DND-41 (cell line): ENCODE measurements around the gene UPK1B.

Experiments used
- ATAC-seq: fragments of 200-7000 bp; cut with Tn5 transposase; 3 replicates; pipeline ENCODE4 v1.9.1; 2021; ENCODE audit warnings: low read depth; ENCODE audit not compliant: insufficient read depth
- DNase-seq: peaks from one replicate; pipeline ENCODE4 v3.0.0-alpha.2; 2020
- H2AFZ ChIP-seq: 2 replicates; pipeline ENCODE4 v1.6.0; 2012; ENCODE audit warnings: low read depth, low read length
- H3K27ac ChIP-seq: 2 replicates; pipeline ENCODE4 v1.5.1; 2012; ENCODE audit warnings: low read length, inconsistent platforms
- H3K27me3 ChIP-seq: fragments of 200-600 bp; sonication (generic); 2 replicates; pipeline ENCODE4 v1.6.0; 2012; ENCODE audit warnings: low read length, mild to moderate bottlenecking, inconsistent platforms; ENCODE audit not compliant: insufficient read depth, poor library complexity
- H3K36me3 ChIP-seq: 2 replicates; pipeline ENCODE4 v1.5.1; 2012; ENCODE audit warnings: low read length, inconsistent platforms; ENCODE audit not compliant: insufficient read depth
- H3K4me1 ChIP-seq: 2 replicates; pipeline ENCODE4 v1.5.1; 2012; ENCODE audit warnings: mild to moderate bottlenecking, low read length; ENCODE audit not compliant: insufficient read depth
- H3K4me2 ChIP-seq: 2 replicates; pipeline ENCODE4 v1.6.0; 2012; ENCODE audit warnings: mild to moderate bottlenecking, moderate library complexity, low read length, inconsistent platforms; ENCODE audit not compliant: insufficient read depth
- H3K4me3 ChIP-seq, 2 experiments: fragments of 200-600 bp in 1 of 2; shearing (Covaris generic) in 1 of 2; 2 replicates each; pipeline ENCODE4 v1.5.1; 2012 to 2016; ENCODE audit warnings: inconsistent platforms in 2 of 2, low read length in 2 of 2, mild to moderate bottlenecking in 2 of 2, low read depth in 1 of 2, moderate library complexity in 1 of 2
- H3K79me2 ChIP-seq: 2 replicates; pipeline ENCODE4 v1.6.0; 2012; ENCODE audit warnings: low read length, inconsistent platforms; ENCODE audit not compliant: insufficient read depth
- H3K9ac ChIP-seq: 2 replicates; pipeline ENCODE4 v1.6.0; 2012; ENCODE audit warnings: low read depth, mild to moderate bottlenecking, inconsistent platforms, low read length, moderate library complexity
- H3K9me3 ChIP-seq: 2 replicates; pipeline ENCODE4 v1.5.1; 2012; ENCODE audit warnings: low read length, moderate library complexity, mild to moderate bottlenecking, inconsistent platforms; ENCODE audit not compliant: insufficient read depth, severe bottlenecking
- H4K20me1 ChIP-seq: 2 replicates; pipeline ENCODE4 v1.6.0; 2012; ENCODE audit warnings: low read length; ENCODE audit not compliant: insufficient read depth
- CTCF ChIP-seq: IDR thresholded peaks from 2 replicates; pipeline ENCODE4 v1.5.1; 2012; ENCODE audit warnings: borderline replicate concordance, low read length, moderate library complexity, mild to moderate bottlenecking; ENCODE audit not compliant: poor library complexity, severe bottlenecking; ENCODE audit errors: extremely low read depth
- EZH2 ChIP-seq: IDR thresholded peaks from 3 replicates; pipeline ENCODE4 v1.6.1; 2012; ENCODE audit warnings: borderline replicate concordance, low read depth, mild to moderate bottlenecking, moderate library complexity, low read length, inconsistent platforms; ENCODE audit not compliant: severe bottlenecking

UPK1B gene

GRCh38 chr3:119195911-119196310 lies 22.5 kb downstream of the UPK1B start:
- ATAC-seq: no peak
- H3K27me3 ChIP-seq: peaks cover 4% of the 10 kb centered on the region
- H3K36me3 ChIP-seq: no peaks in the 10 kb centered on the region
- no peaks in the 10 kb centered on the region for H4K20me1 ChIP-seq
- H3K4me2 ChIP-seq: no peak overlapping the region
- DNase-seq: no peak
- no peak overlapping the region for H3K9ac ChIP-seq
- H3K4me1 ChIP-seq: no peaks in the 10 kb centered on the region
- TF ChIP-seq EZH2 (no peak), CTCF (no peak)
- no peak overlapping the region for H3K27ac ChIP-seq
- H3K9me3 ChIP-seq: no peaks in the 10 kb centered on the region
- no peaks in the 10 kb centered on the region for H3K79me2 ChIP-seq
- H3K4me3 ChIP-seq: no peak overlapping the region
- H2AFZ ChIP-seq: no peak overlapping the region

GRCh38 chr3:119205209-119205608 lies 31.8 kb downstream of the UPK1B start:
- ATAC-seq (no peak), DNase-seq (no peak)
- Histone ChIP-seq H3K27ac (no peak overlapping the region), H3K27me3 (no peaks in the 10 kb centered on the region), H3K4me3 (no peak overlapping the region), H3K4me2 (no peak overlapping the region), H3K9me3 (no peaks in the 10 kb centered on the region), H3K36me3 (peaks cover 4% of the 10 kb centered on the region; the same call in 1 of the 2 replicates), H3K4me1 (no peaks in the 10 kb centered on the region), H4K20me1 (no peaks in the 10 kb centered on the region), H3K9ac (no peak overlapping the region), H3K79me2 (no peaks in the 10 kb centered on the region), H2AFZ (no peak overlapping the region)
- TF ChIP-seq CTCF (no peak), EZH2 (no peak)

- Histone ChIP-seq H3K4me3 (no peak overlapping the region), H3K27ac (no peak overlapping the region), H2AFZ (no peak overlapping the region), H3K9me3 (no peaks in the 10 kb centered on the region), H3K36me3 (peaks cover 8% of the 10 kb centered on the region; the same call in 1 of the 2 replicates), H3K4me2 (no peak overlapping the region), H3K4me1 (no peaks in the 10 kb centered on the region), H3K79me2 (no peaks in the 10 kb centered on the region), H3K9ac (no peak overlapping the region), H3K27me3 (no peaks in the 10 kb centered on the region), H4K20me1 (no peaks in the 10 kb centered on the region)
- TF ChIP-seq CTCF: no peak
- DNase-seq (no peak), ATAC-seq (no peak)
Observed at GRCh38 chr3:119205685-119206084, 32.3 kb downstream of the UPK1B start.
